Calu3 (cell line): Measurements from ENCODE around the gene CITED2. TPM values are rescaled to one million over a fixed set of nuclear protein-coding genes. Genes with fewer than 3 reads are reported as not detected.
"Not testable (repeated sequence)": the region's sequence is repeated elsewhere in the genome, so short reads cannot be mapped to it uniquely, and the experiment has no call there.

Experiments used
- BruUV-seq: library from RNA; stranded (reverse); fragments of 400-500 nt; replicated peaks from 2 replicates; lab custom pipeline; 2021; lab: Mats Ljungman, UMichigan
- CTCF ChIA-PET: fragments of 300-600 bp; sonication (Branson Sonifier 250); formaldehyde crosslinking; loops from one replicate; lab custom pipeline; 2022; ENCODE audit warnings: antibody characterized with exemption; lab: Charles Lee
- DNase-seq: peaks from one replicate; pipeline ENCODE4 v3.0.0; 2022
- H3K27ac Mint-ChIP-seq: one replicate; pipeline ENCODE4 v1.8.0; 2022; ENCODE audit warnings: mixed read lengths; ENCODE audit not compliant: unreplicated experiment
- H3K27me3 Mint-ChIP-seq: one replicate; pipeline ENCODE4 v1.8.0; 2022; ENCODE audit warnings: mixed read lengths; ENCODE audit not compliant: unreplicated experiment
- H3K36me3 Mint-ChIP-seq: one replicate; pipeline ENCODE4 v1.8.0; 2022; ENCODE audit warnings: mild to moderate bottlenecking, moderate library complexity, mixed read lengths; ENCODE audit not compliant: insufficient read depth, unreplicated experiment
- H3K4me1 Mint-ChIP-seq: one replicate; pipeline ENCODE4 v1.8.0; 2022; ENCODE audit warnings: mild to moderate bottlenecking, low read depth, mixed read lengths; ENCODE audit not compliant: unreplicated experiment
- H3K4me3 Mint-ChIP-seq: one replicate; pipeline ENCODE4 v1.8.0; 2022; ENCODE audit warnings: mild to moderate bottlenecking, low read depth, moderate library complexity, mixed read lengths; ENCODE audit not compliant: unreplicated experiment
- H3K9me3 Mint-ChIP-seq: one replicate; pipeline ENCODE4 v1.8.0; 2022; ENCODE audit warnings: low read depth, mixed read lengths; ENCODE audit not compliant: unreplicated experiment
- intact Hi-C: fragments of 100-400 bp; cut with micrococcal nuclease; formaldehyde crosslinking; loops from one replicate; pipeline ENCODE4 v1.10.0; 2022; ENCODE audit not compliant: unreplicated experiment
- total RNA-seq: library from RNA; stranded (reverse); gene quantifications from 2 replicates; pipeline ENCODE4 v1.2.3, GENCODE V29; 2022
- TF ChIP-seq, protein P1 (sequence below): fragments of 200-600 bp; IDR thresholded peaks from one replicate; pipeline ENCODE4 v1.8.0; 2022; ENCODE audit warnings: antibody characterized with exemption; ENCODE audit not compliant: unreplicated experiment

The CITED2 gene
- total RNA-seq, 1 experiment from 2014 or later = 21.4 TPM

DNA sequence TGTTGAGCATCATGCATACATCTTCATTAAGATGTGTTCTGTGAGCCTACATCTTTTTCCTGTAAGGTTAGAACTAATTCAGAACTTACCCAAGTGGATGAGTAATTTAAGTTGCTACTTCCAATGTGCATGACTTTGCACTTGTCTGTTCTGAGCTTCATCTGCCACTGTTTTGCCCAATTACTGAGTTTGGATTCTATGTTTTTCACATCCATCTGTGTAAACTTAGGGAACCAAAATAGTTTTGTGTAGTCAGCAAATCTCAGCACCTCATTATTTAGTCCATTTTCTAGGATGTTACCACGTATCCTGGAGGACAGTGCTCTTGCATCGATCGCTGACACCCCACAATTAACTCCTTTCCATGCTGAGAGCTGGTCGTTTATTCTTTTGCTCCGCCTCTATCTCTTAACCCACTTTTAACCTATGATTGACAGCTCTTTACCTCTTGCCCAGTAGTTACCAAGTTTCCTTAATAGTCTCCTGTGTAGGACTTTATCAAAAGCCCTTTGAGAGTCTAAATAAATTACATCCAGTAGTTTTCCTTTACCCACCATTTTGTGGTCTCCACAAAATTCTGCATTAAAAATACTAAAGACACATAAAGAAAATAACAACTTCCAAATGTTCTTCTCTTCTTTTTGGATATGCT lies 44.2 kb upstream of the CITED2 start:
- TF ChIP-seq, protein P1, sequence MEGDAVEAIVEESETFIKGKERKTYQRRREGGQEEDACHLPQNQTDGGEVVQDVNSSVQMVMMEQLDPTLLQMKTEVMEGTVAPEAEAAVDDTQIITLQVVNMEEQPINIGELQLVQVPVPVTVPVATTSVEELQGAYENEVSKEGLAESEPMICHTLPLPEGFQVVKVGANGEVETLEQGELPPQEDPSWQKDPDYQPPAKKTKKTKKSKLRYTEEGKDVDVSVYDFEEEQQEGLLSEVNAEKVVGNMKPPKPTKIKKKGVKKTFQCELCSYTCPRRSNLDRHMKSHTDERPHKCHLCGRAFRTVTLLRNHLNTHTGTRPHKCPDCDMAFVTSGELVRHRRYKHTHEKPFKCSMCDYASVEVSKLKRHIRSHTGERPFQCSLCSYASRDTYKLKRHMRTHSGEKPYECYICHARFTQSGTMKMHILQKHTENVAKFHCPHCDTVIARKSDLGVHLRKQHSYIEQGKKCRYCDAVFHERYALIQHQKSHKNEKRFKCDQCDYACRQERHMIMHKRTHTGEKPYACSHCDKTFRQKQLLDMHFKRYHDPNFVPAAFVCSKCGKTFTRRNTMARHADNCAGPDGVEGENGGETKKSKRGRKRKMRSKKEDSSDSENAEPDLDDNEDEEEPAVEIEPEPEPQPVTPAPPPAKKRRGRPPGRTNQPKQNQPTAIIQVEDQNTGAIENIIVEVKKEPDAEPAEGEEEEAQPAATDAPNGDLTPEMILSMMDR = no peak
- CTCF ChIA-PET = no interaction called here
- H3K4me3 Mint-ChIP-seq = no peak overlapping the region

DNA sequence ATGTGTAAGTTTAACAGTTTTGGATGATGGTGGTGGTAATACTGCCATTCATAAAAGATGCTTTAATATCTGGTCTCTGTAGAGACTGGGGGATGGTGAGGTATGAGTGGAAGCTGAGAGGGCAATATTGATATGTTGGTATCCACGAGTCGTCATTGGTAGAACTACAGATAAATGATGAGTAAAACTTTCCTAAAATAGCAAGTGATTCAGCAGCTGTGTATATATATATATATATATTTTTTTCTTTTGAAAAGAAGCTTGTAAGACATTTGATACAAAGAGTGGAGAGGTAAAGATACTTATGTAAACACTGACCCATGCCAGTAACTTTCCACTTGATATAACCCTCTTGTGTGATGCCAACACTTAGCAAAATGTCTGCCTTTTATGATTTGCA lies 41.7 kb upstream of the CITED2 start:
- CTCF ChIA-PET = no interaction called here
- Mint-ChIP-seq H3K27me3 (no peaks in the 10 kb centered on the region), H3K4me3 (no peak overlapping the region), H3K9me3 (no peaks in the 10 kb centered on the region), H3K36me3 (no peaks in the 10 kb centered on the region), H3K27ac (no peak overlapping the region), H3K4me1 (no peaks in the 10 kb centered on the region)
- BruUV-seq = no TSS peak
- intact Hi-C loops = no loop called here
- no peak for DNase-seq
- TF ChIP-seq, protein P1 = no peak

More for the DNA sequence above, 44.2 kb upstream of the CITED2 start:
- intact Hi-C loops = no loop called here
- Mint-ChIP-seq H3K9me3 (no peaks in the 10 kb centered on the region), H3K27me3 (no peaks in the 10 kb centered on the region), H3K36me3 (no peaks in the 10 kb centered on the region), H3K4me1 (no peaks in the 10 kb centered on the region), H3K27ac (no peak overlapping the region)
- no peak for DNase-seq
- no TSS peak for BruUV-seq

DNA sequence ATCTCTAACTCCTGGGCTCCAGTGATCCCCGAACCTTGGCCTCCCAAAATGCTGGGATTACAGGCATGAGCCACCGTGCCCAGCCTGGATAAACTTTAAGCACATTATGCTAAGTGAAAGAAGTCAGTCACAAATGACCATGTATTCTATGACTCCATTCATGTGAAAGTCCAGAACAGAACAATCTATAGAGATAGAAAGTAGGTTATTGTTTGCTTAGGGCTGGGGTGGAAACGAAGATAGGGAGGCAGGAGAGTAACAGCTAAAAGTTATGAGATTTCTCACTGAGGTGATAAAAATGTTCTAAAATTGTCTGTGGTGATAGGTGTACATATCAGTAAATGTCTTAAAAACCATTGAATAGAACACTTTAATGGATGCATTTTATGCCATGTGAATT lies 40.9 kb upstream of the CITED2 start:
- Mint-ChIP-seq H3K4me1 (no peaks in the 10 kb centered on the region), H3K36me3 (no peaks in the 10 kb centered on the region), H3K4me3 (no peak overlapping the region), H3K27ac (no peak overlapping the region), H3K27me3 (no peaks in the 10 kb centered on the region), H3K9me3 (no peaks in the 10 kb centered on the region)
- TF ChIP-seq, protein P1 = no peak
- CTCF ChIA-PET = no interaction called here
- no peak for DNase-seq
- intact Hi-C loops = no loop called here
- no TSS peak for BruUV-seq

DNA sequence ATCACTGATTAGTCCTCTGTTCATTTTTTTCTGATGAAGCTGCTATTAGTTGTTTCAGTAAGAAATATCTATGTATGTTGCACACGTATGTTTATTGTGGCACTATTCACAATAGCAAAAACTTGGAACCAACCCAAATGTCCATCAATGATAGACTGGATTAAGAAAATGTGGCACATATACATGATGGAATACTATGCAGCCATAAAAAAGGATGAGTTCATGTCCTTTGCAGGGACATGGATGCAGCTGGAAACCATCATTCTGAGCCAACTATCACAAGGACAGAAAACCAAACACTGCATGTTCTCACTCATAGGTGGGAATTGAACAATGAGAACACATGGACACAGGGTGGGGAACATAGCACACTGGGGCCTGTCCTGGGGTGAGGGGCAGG lies 37.7 kb upstream of the CITED2 start:
- H3K4me3 Mint-ChIP-seq, H3K9me3 Mint-ChIP-seq, intact Hi-C loops, H3K27ac Mint-ChIP-seq, CTCF ChIA-PET, BruUV-seq, H3K36me3 Mint-ChIP-seq, DNase-seq, H3K27me3 Mint-ChIP-seq: not testable (repeated sequence)
- H3K4me1 Mint-ChIP-seq = peaks cover 11% of the 10 kb centered on the region

DNA sequence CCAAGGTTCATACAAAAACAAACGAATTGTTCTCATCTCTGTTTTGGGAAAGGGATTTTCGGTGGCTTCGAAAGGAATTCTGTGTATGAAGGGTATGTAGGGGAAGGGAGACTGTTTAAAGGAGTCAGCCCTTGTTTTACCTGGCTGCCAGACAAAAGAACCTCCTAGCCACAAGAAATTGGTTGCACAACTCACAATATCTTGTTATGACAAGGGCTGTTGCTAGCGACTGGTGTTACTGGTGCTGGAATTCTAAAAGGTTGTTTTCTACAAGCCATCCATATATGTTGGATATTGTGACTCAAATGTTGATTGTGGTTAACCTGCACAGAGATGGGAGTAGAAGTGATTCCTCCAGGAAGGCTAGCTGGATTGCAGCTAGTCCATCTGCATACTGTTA lies 34.6 kb upstream of the CITED2 start:
- Mint-ChIP-seq H3K4me3 (no peak overlapping the region), H3K27ac (no peak overlapping the region), H3K27me3 (no peaks in the 10 kb centered on the region), H3K4me1 (peaks cover 11% of the 10 kb centered on the region), H3K9me3 (no peaks in the 10 kb centered on the region), H3K36me3 (no peaks in the 10 kb centered on the region)
- intact Hi-C loops = no loop called here
- CTCF ChIA-PET = no interaction called here
- TF ChIP-seq, protein P1 = no peak
- BruUV-seq = no TSS peak
- no peak for DNase-seq
